MM.1S (cell line): ENCODE measurements around the gene ENOPH1.

Source experiments
- DNase-seq: peaks from one replicate; pipeline ENCODE4 v3.0.0-alpha.2; 2015
- H2AFZ ChIP-seq: fragments of 300-600 bp; sonication (generic); 2 replicates; pipeline ENCODE4 v1.6.0; 2016; ENCODE audit warnings: antibody characterized with exemption, low read length
- H3F3A ChIP-seq: fragments of 300-600 bp; sonication (generic); 2 replicates; pipeline ENCODE4 v1.6.1; 2016; ENCODE audit warnings: mild to moderate bottlenecking, antibody characterized with exemption, low read length, moderate library complexity, mixed read lengths; ENCODE audit not compliant: insufficient read depth
- H3K27ac ChIP-seq: fragments of 300-600 bp; sonication (generic); 2 replicates; pipeline ENCODE4 v1.5.1; 2016; ENCODE audit warnings: mild to moderate bottlenecking, low read length
- H3K27me3 ChIP-seq: fragments of 300-600 bp; sonication (generic); replicated peaks from 2 replicates; pipeline ENCODE4 v1.6.0; 2016; ENCODE audit warnings: low read length; ENCODE audit not compliant: insufficient read depth
- H3K36me3 ChIP-seq: fragments of 300-600 bp; sonication (generic); replicated peaks from 2 replicates; pipeline ENCODE4 v1.6.1; 2016; ENCODE audit warnings: mild to moderate bottlenecking, low read length, mixed read lengths; ENCODE audit not compliant: insufficient read depth
- H3K4me1 ChIP-seq: fragments of 300-600 bp; sonication (generic); 2 replicates; pipeline ENCODE4 v1.6.1; 2016; ENCODE audit warnings: low read length, mixed read lengths
- H3K4me2 ChIP-seq: fragments of 300-600 bp; sonication (generic); 2 replicates; pipeline ENCODE4 v1.6.0; 2016; ENCODE audit warnings: low read depth, low read length
- H3K4me3 ChIP-seq: fragments of 300-600 bp; sonication (generic); 2 replicates; pipeline ENCODE4 v1.5.1; 2016; ENCODE audit warnings: low read length, mixed read lengths
- H3K79me2 ChIP-seq: fragments of 300-600 bp; sonication (generic); 2 replicates; pipeline ENCODE4 v1.6.1; 2016; ENCODE audit warnings: mixed run types, low read length, mixed read lengths
- H3K9ac ChIP-seq: fragments of 300-600 bp; sonication (generic); 2 replicates; pipeline ENCODE4 v1.6.1; 2016; ENCODE audit warnings: low read length, mixed read lengths
- H3K9me2 ChIP-seq: fragments of 300-600 bp; sonication (generic); replicated peaks from 2 replicates; pipeline ENCODE4 v1.6.1; 2016; ENCODE audit warnings: mild to moderate bottlenecking, low read length, mixed read lengths; ENCODE audit not compliant: insufficient read depth
- H3K9me3 ChIP-seq: fragments of 300-600 bp; sonication (generic); replicated peaks from 2 replicates; pipeline ENCODE4 v1.6.1; 2016; ENCODE audit warnings: mild to moderate bottlenecking, low read length, mixed read lengths; ENCODE audit not compliant: insufficient read depth
- H4K20me1 ChIP-seq: fragments of 300-600 bp; sonication (generic); 2 replicates; pipeline ENCODE4 v1.6.1; 2016; ENCODE audit warnings: mild to moderate bottlenecking, low read length, moderate library complexity, mixed read lengths; ENCODE audit not compliant: insufficient read depth
- CTCF ChIP-seq: fragments of 300-600 bp; sonication (generic); IDR thresholded peaks from 2 replicates; pipeline ENCODE4 v1.5.1; 2016; ENCODE audit warnings: antibody characterized with exemption, low read length, mixed read lengths
- EZH2 ChIP-seq: fragments of 300-600 bp; sonication (generic); optimal IDR thresholded peaks from 2 replicates; pipeline ENCODE3; 2017; ENCODE audit warnings: low read depth, mild to moderate bottlenecking, antibody characterized with exemption, low read length, mixed read lengths
- EZH2phosphoT487 ChIP-seq: fragments of 300-600 bp; sonication (generic); IDR thresholded peaks from 2 replicates; pipeline ENCODE4 v1.6.1; 2018; ENCODE audit warnings: antibody characterized with exemption, low read length

ENOPH1 gene

GRCh38 chr4:82457266-82457665 lies 26.9 kb downstream of the ENOPH1 start:
- peaks cover 6% of the 10 kb centered on the region; the same call in 1 of the 2 replicates for H3K36me3 ChIP-seq
- peaks cover 17% of the 10 kb centered on the region for H3K79me2 ChIP-seq
- TF ChIP-seq EZH2 (no peak), CTCF (no peak), EZH2phosphoT487 (no peak)
- no peaks in the 10 kb centered on the region for H3K27me3 ChIP-seq
- H3K9ac ChIP-seq, result no peak overlapping the region
- H3K27ac ChIP-seq, result no peak overlapping the region
- H2AFZ ChIP-seq, result no peak overlapping the region
- H3K9me3 ChIP-seq, result no peaks in the 10 kb centered on the region
- no peaks in the 10 kb centered on the region; the same call in 1 of the 2 replicates for H4K20me1 ChIP-seq
- DNase-seq, result no peak
- H3K4me1 ChIP-seq, result no peaks in the 10 kb centered on the region
- no peak overlapping the region for H3K4me2 ChIP-seq
- no peak overlapping the region for H3K4me3 ChIP-seq
- no peaks in the 10 kb centered on the region for H3K9me2 ChIP-seq
- no peaks in the 10 kb centered on the region; the same call in 1 of the 2 replicates for H3F3A ChIP-seq

GRCh38 chr4:82458729-82459128 lies 28.3 kb downstream of the ENOPH1 start:
- H3K36me3 ChIP-seq, result peaks cover 6% of the 10 kb centered on the region; the same call in 1 of the 2 replicates
- DNase-seq, result no peak

GRCh38 chr4:82461710-82462109 lies 31.3 kb downstream of the ENOPH1 start:
- H3K4me3 ChIP-seq, result no peak overlapping the region
- TF ChIP-seq EZH2 (no peak), CTCF (no peak), EZH2phosphoT487 (no peak)
- no peaks in the 10 kb centered on the region for H3K9me2 ChIP-seq
- H2AFZ ChIP-seq, result no peak overlapping the region
- no peaks in the 10 kb centered on the region for H3K79me2 ChIP-seq
- H3K36me3 ChIP-seq, result peaks cover 6% of the 10 kb centered on the region; the same call in 1 of the 2 replicates
- H3F3A ChIP-seq, result no peaks in the 10 kb centered on the region; the same call in 1 of the 2 replicates
- no peaks in the 10 kb centered on the region for H4K20me1 ChIP-seq
- no peak overlapping the region for H3K9ac ChIP-seq
- no peak overlapping the region for H3K27ac ChIP-seq
- H3K9me3 ChIP-seq, result no peaks in the 10 kb centered on the region
- H3K4me1 ChIP-seq, result no peaks in the 10 kb centered on the region
- DNase-seq, result no peak
- no peaks in the 10 kb centered on the region for H3K27me3 ChIP-seq
- no peak overlapping the region for H3K4me2 ChIP-seq

More at GRCh38 chr4:82458729-82459128, 28.3 kb downstream of the ENOPH1 start:
- no peak overlapping the region for H3K4me3 ChIP-seq
- H3K27me3 ChIP-seq, result no peaks in the 10 kb centered on the region
- H3K4me1 ChIP-seq, result no peaks in the 10 kb centered on the region
- no peak for TF ChIP-seq CTCF
- no peak for TF ChIP-seq EZH2phosphoT487
- TF ChIP-seq EZH2, result no peak
- H2AFZ ChIP-seq, result no peak overlapping the region
- H3K9me3 ChIP-seq, result no peaks in the 10 kb centered on the region
- no peak overlapping the region for H3K27ac ChIP-seq
- H3K9me2 ChIP-seq, result no peaks in the 10 kb centered on the region
- no peaks in the 10 kb centered on the region; the same call in 1 of the 2 replicates for H3F3A ChIP-seq
- no peak overlapping the region for H3K4me2 ChIP-seq
- peaks cover 6% of the 10 kb centered on the region for H3K79me2 ChIP-seq
- H3K9ac ChIP-seq, result no peak overlapping the region
- no peaks in the 10 kb centered on the region; the same call in 1 of the 2 replicates for H4K20me1 ChIP-seq
